GM12873 (cell line): ENCODE results near the gene PRELP.

Experiments used
- CTCF ChIP-seq: IDR thresholded peaks from 2 replicates; pipeline ENCODE4 v1.5.1; 2012; ENCODE audit warnings: low read depth, mild to moderate bottlenecking, moderate library complexity, low read length, control low read depth; ENCODE audit not compliant: insufficient read depth; ENCODE audit errors: missing control alignments

PRELP gene

GRCh38 chr1:203536575-203536974 is 61.0 kb downstream of the PRELP start:
- TF ChIP-seq CTCF: no peak

- no peak for TF ChIP-seq CTCF
Measured at GRCh38 chr1:203536980-203537455, 61.4 kb downstream of the PRELP start.

- TF ChIP-seq CTCF: no peak
Measured at GRCh38 chr1:203537806-203538464, 62.3 kb downstream of the PRELP start.

GRCh38 chr1:203538726-203539125 is 63.1 kb downstream of the PRELP start:
- TF ChIP-seq CTCF: no peak

GRCh38 chr1:203539831-203540546 is 64.4 kb downstream of the PRELP start:
- no peak for TF ChIP-seq CTCF
